NCI-H1092 (cell line): Measurements from ENCODE around the gene SLC37A1.
"Not testable (repeated sequence)": the region's sequence is repeated elsewhere in the genome, so short reads cannot be mapped to it uniquely, and the experiment has no call there.

Experiments
- DNase-seq: peaks from one replicate; lab custom pipeline; 2025; lab: John Stamatoyannopoulos, UW

The SLC37A1 gene

DNA sequence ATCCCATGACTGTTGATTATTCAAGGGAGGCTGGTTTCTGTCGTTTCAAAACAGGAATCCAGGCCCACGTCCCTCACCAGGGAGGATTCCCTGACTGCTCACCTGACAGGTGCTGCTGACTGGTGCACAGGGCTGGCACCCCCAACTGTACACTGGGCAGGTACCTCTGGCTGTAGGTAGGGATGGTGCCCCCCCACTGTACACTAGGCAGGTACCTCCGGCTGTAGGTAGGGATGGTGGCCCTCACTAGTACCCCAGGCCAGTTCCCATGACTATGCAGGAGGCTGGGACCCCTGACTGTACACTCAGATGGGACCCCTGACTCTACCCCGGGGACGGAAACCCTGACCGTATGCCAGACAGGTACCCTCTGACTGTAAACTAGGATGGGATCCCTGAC, 106.2 kb downstream of the SLC37A1 start:
- DNase-seq: no peak

DNA sequence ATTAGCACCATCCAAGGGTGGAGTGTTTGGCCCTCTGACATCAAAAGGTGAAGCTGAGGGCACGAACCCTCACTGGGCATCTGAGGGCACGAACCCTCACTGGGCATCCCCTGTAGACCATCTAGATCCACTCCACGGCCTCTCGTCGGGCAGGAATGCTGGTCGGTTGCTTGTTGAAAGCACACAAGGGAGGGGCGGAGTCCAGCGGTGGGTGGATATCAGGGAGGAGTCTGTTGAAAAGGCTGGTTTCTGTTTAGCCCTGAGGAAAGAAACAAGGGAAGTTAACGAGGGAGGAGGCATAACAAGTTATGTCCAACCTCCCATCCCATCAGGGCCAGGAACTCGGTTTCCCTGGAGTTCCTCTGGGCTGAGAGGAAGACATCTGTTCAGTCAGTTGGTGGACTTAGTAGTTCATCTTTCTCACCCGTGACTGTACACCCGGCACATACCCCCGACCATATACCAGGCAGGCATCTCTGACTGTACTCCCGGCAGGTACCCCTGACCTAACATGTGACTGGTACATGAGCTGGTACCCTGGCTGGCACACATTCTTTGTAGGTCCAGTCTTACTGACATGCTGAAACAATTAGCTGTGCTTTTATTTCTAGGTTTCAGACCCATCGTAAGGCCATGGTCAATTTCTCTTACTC, 107.6 kb downstream of the SLC37A1 start:
- no peak for DNase-seq

DNA sequence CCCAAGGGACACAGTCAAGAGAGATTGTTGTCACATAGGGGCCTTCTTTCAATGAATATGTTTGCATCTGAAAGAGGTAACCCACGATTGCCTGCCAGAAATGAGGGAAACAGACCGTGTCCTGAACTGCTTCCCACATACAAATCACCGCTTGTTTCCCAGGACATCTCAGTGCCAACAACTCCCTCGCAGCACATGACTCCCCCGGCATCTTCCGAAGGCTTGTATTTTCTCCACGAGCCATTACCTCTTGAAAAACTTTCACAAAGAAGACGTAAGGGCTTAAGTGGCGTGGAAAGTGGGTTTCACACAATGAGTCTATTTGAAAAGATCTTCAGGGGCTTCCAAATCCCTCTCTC, 108.1 kb downstream of the SLC37A1 start:
- DNase-seq: peak; percentile 21

DNA sequence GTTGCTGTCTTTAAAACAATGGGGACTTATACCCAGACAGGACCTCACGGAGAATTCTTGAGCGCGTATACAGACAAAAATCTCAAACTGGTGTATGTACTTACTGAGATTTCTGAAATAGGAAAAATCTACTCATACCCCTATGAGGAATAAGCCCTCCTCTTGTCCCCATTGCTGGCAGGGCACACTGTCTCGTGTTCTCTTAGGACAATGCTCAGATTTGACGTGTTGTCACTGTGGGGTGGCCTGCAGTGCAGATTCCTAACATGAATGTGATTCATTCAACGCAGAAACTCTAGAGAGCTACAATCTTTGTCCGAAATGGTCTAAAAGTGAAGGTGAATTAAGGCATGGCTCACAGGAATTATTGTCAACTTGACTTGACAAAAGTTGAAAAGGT, 108.6 kb downstream of the SLC37A1 start:
- no peak for DNase-seq

DNA sequence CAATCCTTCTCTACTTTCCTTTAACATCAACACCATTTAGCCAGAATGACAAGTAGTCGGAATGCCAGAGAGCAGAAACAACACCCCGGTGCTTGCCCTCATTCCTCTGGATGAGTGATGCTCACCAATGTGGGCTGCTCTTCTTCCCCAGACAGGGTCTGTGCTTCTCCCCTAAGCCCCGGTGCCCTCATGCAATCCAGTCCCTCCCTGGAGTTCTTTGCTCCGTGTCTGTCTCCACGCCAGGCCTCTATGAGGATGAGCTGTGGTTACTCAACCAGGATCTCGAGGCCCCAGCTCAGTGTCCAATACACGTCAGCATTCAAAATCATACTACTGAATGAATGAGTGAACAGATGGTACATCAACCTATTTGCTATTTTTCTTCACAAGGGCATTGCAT, 110.0 kb downstream of the SLC37A1 start:
- DNase-seq: no peak

DNA sequence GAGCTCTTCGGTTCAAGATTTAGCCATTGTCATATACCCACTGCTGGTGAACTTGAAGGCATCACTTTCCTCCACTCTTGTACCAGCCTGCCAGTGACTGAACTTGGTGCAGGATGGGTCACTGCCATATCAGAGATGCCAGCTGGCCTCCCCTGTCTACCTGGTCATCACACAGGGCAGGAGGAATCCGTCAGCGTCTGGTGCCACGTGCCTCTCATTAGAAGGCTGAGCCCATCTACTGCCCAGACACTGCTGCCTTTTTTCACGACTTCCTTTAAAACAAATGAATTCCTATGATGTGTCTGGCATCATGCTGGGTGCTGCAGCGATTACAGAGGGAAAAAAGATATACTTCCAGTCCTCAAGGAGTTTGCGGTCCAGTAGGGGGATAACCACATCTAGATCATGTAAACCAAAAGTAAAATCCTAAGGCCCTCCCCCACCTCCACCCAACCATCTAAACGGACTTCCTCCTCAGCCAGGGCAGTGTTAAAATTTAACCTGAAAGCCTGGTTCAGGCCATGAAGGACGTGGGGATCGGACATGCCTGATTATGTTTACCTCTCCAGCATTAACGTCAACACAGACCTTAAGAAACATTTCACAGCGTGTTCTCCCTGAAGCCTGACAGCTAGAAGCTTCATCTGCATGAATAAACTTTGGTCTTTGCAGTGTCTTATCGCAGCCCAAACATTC, 110.6 kb downstream of the SLC37A1 start:
- no peak for DNase-seq

DNA sequence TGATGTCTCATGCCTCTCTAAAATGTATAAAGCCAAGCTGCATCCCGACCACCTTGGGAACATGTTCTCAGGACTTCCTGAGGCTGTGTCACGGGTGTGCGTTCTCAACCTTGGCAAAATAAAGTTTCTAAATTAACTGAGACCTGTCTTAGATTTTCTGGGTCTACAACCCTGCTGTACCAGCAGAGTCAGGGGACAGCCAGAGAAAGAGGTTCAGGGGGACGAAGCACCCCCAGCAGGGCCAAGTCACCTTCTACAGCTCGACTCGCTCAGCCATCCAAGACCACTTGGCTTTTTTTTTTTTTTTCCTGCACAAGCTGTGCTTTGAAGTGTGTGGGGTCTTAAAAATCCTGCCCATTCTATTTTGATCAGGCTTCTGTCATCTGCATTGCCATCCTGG, 111.3 kb downstream of the SLC37A1 start:
- DNase-seq: no peak

DNA sequence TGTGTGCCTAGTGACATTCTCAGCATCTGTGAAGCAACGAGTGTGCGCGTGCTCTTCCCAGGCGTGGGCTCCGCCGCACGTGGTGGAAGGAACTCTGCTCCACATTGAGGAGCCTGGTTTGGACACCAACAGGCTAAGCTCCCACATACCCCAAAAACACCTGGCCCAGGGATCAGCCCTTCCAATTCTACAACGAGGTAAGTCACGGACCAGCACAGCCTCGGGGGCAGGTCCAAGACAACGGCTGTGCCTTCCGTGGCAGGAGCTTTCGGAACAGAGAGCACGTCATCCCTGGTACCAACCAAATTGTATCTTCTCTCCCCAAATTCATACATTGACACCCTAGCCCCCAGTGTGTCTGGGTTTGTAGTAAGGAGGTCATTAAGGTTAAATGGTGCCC, 112.5 kb downstream of the SLC37A1 start:
- no peak for DNase-seq

DNA sequence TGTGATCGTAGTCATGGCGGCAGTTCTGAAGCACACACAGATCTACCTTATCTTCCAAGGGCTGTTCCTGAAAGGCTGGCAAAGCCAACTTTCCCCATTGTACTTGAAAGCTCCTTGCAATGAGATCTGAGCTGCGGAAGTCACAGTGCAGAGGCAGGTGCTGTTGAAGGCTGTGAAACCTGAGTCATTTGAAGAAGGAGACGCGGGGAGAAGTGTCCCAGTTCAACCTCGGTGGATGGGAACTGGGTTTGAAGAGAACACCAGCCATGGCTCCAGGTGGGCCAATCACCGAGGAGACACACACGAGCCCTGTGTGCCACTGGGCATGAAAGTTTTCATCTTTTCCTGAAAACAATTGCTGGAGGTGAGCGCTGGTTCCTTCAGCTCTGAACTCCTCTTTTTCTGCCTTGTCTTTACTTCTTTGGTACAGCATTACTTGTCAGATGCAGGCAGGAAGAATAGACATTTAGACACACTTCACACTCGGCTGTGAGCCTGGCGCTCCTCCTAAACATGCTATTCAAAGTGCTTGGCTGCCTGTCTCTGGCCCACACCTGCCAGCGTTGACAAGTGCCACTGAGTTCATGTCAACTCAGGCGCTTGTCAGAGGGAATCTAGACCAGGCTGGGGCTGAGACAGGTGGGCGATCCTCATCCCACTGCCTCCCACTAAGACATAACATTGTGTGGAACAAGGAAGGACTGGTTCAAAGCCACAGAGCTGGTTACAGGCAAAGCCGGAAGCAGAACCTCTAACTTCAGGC, 114.1 kb downstream of the SLC37A1 start:
- DNase-seq: no peak

DNA sequence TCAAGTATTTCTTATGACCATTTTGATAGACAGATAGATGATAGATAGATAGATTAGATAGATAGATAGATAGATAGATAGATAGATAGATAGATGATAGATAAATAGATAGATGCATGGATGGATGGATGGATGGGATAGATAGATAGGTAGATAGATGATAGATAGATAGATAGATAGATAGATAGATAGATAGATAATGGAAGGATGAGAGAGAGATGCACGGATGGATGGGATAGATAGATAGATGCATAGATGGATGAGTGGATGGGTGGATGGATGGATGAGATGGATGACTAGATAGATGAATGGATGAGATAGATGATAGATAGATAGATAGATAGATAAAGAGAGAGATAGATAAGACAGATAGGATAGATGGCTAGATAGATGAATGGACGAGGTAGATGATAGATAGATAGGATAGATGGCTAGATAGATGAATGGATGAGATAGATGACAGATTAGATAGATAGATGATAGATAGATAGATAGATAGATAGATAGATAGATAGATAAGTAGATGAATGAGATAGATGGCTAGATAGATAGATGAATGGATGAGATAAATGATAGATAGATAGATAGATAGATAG, 114.9 kb downstream of the SLC37A1 start:
- DNase-seq: not testable (repeated sequence)

DNA sequence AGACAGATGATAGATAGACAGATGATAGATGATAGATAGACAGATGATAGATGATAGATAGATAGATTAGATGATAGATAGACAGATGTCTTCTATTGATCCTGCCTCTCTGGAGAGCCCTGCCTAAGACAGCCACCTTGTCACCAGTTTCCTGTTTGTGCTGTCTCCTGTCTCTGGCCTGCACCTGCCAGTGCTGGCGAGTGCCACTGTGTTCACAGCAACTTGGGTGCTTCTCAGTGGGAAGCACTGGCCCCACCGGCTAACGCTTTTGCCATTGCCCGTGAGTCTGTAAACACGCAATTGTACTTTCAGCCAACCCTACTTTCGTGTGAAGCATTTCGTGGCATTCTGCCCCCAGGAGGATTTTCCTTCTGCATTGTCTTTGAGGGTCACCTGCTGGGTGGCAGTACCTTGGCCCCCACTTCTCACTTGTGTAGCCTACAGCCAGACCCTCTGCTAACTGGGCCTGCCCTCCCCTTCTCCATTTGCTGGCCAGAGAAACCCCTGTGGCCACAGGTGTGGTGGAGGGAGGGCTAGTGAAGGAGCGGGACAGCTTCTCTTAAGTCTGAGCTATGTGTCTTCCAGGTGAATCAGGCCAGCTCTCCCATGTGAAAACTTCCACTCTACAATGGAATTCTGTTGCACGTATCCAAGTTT, 116.4 kb downstream of the SLC37A1 start:
- DNase-seq: no peak

DNA sequence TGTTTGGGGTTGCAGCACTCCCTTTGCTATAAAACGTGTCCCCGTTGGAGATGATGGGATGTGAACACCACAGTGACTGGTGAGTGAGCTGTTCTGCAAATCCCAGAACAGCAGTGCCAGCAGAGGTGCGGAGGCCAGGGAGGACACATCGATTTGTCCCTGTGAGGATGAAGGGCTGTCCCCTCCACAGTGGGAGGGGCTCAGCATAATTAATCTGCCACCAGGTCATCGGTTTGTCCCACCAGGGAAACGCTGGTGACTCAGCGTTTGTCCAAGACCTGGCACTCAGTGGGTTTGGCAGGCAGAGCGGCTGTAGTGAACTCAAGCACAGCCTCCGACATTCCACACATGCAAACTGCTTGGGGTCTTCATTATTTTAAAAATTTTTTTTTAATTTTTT, 117.0 kb downstream of the SLC37A1 start:
- DNase-seq: no peak
